Stimulated activated CD8-positive, alpha-beta memory T cell treated with anti-CD3 and anti-CD28 coated beads, Interleukin-4, amount 100 ng/mL, for 4 hours (primary cell): ENCODE data around the gene GET3.

Experiments
- DNase-seq, 2 donors: peaks; one replicate each; pipeline ENCODE4 v3.0.0-alpha.2; 2020; ENCODE audit warnings: low read depth in 2 of 2, low spot score in 1 of 2

Gene GET3

GRCh38 chr19:12750851-12751250 lies 13.6 kb downstream of the GET3 start:
- DNase-seq = no peak

DNA sequence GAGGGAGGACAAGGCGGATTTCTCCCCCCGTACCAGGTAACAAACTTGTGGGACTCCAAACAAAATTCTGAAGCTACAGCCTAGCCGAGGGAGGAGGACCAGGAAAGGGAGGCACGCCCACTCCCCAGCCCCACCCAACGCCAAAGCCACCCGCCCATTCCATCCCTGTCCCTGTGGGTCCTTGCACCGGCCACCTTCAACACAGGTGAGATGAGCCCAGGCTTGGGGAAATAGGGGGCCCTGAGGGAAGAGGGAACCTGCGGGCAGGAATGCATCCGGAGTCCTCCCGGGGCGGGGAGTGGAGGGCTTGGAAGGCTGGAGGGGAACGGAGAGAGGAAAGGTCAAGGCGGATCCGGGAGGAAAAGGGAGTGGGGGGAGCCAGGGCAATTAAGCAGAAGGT lies 14.3 kb downstream of the GET3 start, which contains the start of gene BEST2:
TSS of gene BEST2 (plus strand) at position 157 of the 400 bp plus-strand sequence. CDS start 802 bp downstream, outside the sequence.
- no peak for DNase-seq

DNA sequence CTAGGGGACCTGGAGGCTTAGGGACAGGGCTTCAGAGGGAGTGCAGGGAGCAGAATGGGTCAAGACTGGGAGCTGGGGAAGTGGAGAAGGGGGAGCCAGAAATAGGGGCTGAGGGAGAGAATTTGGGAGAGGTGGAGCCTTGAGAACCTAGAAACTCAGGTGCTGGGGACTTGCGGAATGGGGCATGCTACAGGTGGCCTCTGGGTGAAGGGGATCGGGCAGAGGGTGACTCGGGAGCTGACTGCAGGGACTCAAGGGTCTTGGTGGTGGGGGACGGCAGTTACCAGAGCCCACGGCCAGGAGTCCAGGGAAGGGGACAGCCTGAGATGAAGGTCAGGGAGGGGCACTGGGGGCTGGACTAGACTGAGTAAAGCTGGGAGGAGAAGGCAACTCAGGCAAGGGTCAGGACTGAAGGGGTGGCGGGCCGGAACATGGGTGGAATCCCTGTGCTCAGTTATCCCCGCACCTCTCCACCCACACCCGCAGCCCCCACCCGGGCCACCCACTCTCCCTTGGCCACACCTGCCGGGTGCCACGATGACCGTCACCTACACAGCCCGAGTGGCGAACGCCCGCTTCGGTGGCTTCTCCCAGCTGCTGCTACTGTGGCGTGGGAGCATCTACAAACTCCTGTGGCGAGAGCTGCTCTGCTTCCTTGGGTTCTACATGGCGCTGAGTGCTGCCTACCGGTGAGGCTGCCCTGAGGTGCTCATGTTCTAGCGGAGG lies 14.9 kb downstream of the GET3 start:
- DNase-seq = no peak

DNA sequence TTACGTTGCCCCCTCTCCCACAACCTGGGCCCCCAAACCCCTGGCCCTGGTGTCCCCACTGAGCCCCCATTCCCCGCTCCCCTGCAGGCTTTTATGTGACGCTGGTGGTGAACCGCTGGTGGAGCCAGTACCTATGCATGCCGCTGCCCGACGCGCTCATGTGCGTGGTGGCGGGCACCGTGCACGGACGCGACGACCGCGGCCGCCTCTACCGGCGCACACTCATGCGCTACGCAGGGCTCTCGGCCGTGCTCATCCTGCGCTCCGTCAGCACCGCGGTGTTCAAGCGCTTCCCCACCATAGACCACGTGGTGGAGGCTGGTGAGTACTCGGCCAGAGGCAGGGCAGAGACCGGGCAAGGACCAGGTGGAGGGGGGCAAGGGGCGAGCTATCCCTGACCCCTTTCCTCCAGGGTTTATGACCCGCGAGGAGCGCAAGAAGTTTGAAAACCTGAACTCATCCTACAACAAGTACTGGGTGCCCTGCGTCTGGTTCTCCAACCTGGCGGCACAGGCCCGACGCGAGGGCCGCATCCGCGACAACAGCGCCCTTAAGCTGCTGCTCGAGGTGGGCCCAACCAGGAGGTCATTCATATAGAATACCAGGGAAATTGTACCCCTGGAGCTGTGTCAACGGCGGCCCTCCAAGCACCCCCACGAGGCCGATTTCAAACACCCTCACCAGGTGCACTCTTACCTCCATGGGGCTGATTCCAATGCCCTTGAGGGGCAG lies 17.3 kb downstream of the GET3 start:
- no peak for DNase-seq

DNA sequence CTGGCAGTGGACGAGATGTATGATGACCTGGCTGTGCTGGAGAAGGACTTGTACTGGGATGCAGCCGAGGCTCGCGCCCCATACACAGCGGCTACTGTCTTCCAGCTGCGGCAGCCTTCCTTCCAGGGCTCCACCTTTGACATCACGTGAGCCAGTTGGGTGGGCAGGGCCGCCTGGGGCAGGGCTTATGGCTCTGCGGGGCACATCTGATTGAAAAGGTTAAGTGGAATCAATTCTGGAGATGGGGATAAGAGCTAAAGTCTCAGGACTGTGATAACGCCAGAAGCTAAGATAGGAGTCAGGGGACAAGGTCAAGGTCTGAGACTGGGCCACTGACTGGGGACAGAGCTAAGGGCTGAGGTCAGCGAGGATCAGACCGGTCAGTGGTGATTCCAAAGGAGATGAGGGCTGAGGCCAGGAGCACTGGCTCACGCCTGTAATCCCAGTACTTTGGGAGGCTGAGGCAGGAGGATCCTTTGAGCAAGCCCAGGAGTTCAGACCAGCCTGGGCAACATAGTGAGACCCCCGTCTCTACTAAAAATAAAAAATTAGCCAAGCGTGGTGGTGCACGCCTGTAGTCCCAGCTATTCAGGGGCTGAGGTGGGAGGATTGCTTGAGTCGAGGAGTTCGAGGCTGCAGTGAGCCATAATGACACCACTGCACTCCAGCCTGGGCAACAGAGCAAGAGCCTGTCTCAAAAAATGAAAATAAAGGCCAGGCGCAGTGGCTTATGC lies 19.0 kb downstream of the GET3 start:
- DNase-seq = no peak

DNA sequence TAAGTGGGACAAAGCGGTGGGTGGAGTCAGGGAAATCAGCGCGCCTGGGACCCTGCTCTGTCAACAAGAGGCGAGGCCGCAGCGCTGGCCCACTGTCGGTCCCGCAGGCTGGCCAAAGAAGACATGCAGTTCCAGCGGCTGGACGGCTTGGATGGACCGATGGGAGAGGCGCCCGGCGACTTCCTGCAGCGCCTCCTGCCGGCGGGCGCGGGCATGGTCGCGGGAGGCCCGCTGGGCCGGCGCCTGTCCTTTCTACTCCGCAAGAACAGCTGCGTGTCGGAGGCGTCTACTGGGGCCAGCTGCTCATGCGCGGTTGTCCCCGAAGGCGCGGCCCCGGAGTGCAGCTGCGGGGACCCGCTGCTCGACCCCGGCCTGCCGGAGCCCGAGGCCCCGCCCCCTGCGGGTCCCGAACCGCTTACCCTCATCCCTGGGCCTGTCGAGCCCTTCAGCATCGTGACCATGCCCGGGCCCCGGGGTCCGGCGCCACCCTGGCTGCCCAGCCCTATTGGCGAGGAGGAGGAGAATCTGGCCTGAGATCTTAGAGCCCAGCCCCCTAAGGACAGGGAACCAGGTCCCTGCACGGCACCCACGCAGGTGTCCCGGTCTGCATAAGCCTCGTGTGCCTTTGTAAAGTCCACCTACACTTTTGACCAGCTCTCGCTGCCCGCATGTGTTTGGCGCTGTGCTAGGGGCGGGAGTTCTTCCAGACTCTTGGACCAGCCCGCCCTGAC lies 20.4 kb downstream of the GET3 start:
- peak in 1 of 2 donors; percentile 25 for DNase-seq

- DNase-seq = no peak
Measured at GRCh38 chr19:12759686-12760085, 22.4 kb downstream of the GET3 start.

- no peak for DNase-seq
Measured at GRCh38 chr19:12763100-12763499, 25.8 kb downstream of the GET3 start.

- DNase-seq = no peak
Measured at GRCh38 chr19:12764698-12765097, 27.4 kb downstream of the GET3 start.

- no peak for DNase-seq
Measured at GRCh38 chr19:12766051-12766521, 28.8 kb downstream of the GET3 start.

DNA sequence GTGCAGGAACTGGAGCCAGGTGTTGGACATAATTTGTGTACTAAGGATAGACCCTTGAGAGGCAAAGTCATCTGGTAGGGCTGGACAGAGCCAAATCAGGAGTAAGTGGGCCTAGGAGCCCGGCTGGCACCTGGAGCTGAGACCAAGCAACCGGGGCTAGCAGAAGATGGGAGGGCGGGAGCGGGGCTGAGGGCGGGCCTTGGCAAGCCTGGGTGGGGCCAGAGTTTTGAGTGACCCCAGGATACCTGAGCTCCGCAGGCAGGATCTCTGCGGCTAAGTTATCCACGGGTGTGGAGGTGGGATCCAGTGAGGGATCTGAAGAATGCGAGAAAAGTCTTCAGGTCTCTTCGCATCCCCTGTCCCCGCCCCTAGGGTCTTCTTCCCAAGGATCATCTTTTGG lies 29.9 kb downstream of the GET3 start:
- no peak for DNase-seq

GRCh38 chr19:12767666-12768065 lies 30.4 kb downstream of the GET3 start:
- DNase-seq = no peak

- no peak for DNase-seq
Measured at GRCh38 chr19:12769689-12770088, 32.4 kb downstream of the GET3 start.

GRCh38 chr19:12770922-12771321 lies 33.6 kb downstream of the GET3 start:
- DNase-seq = no peak

DNA sequence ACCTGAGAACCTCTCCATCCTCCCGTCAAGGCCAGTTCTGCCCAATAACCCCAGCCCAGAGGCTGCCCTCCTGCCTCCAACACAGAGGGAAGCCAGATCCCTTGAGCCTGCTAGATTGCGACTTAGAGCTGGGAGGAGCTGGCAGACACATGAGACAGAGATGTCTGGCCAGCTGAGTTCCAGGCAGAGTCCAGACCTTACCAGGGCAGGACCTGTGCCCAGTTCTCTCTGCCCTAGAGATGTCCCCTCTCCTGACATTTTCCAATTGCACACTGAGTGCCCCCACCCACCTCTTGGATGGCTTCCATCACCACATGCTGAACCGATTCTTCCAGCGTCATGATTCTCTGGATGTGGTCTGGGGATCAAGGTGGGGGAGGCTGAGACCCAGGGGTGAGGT lies 35.0 kb downstream of the GET3 start:
- no peak for DNase-seq

DNA sequence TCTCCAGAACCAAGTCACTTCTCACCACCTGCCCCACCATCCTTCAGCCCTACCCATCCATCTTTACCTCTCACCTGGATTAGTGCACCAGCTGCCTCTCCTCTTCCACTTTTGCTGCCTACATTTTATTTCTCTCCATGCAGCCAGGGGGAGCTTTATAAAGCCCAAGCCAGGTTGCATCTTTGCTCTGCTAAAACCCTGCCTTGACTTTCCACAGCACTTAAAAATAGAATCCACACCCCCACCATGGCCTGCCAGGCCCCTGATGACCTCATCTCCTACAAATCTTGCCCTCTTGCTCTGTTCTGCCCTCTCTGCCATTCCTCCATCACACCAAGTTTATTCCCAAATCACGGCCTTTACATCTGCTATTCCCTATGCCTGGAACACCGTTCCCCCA lies 36.3 kb downstream of the GET3 start:
- DNase-seq = no peak

DNA sequence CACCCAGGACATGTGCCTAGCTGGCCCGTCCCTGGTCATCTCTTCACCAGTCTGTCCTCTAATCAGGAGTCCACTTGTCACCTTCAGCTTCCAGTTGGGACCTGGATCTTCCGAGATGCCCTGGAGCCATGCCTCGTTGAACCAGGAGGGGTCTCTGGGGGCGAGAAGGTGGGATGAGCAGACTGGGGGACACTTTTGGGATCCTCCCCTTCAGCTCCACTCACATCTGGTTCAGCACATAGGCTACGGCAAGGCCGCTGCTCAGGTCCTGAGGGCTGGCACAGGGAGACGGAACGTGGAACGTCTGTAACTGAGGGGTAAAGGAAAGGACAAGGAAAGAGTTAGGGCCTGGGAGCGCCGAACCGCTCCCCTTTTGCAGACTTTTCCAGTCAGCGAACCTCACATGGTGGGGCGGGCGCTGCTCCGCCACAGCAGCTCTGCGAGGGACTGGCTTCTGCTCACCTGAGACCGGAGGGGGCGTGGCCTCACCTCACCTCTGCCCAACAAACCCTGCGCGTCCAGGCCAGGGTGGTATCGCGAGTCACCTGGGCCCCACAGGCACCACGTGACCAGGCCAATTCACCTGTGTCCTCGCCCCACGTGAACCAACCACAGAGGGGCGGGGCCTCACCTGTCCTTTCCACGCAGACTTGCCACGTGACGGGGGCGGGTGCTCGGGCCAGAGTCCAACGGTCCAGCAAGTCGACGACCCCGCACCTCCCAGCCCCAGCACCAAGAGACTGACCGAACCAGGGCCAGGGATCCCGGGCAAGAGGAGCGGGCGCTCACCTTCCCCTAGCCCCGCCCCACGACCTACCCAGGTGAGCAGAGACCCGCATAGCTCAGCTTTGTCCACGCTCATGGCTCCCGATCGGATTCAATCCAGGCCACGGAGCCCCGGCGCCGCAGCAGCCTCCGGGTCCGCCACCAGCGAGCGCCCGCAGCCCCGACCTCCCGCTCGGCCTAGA lies 37.6 kb downstream of the GET3 start, which contains the start of gene HOOK2:
TSS of gene HOOK2 (minus strand) at position 965 of the 968 bp plus-strand sequence. CDS start at position 862, 103 bp downstream.
- DNase-seq = no peak

- peak in 1 of 2 donors; percentile 66 for DNase-seq
Measured at GRCh38 chr19:12777217-12778016, 40.1 kb downstream of the GET3 start.
